Tibial artery (tissue), 4 donors: ENCODE measurements around the gene LLGL1.

Experiments used
- DNase-seq, 2 donors: peaks; one replicate each; pipeline ENCODE4 v3.0.0-alpha.2; 2019
- H3K27ac ChIP-seq, 2 donors: fragments of 200-600 bp; sonication (generic) in 1 of 2; 1 replicate in 1 of 2; 2 replicates in 1 of 2; pipeline ENCODE4 v1.5.1; 2018 to 2019; ENCODE audit warnings: mild to moderate bottlenecking in 1 of 2
- H3K27me3 ChIP-seq, 2 donors: fragments of 200-600 bp; sonication (generic) in 1 of 2; one replicate each; pipeline versions ENCODE4 v1.5.1 to v1.6.0; 2016 to 2019
- H3K36me3 ChIP-seq, 3 donors: fragments of 200-600 bp; sonication (generic) in 2 of 3; one replicate each; pipeline ENCODE4 v1.5.1; 2016 to 2019; ENCODE audit warnings: mild to moderate bottlenecking in 2 of 3
- H3K4me1 ChIP-seq, 4 donors: fragments of 200-600 bp; sonication (generic) in 2 of 4; 1 replicate in 3 of 4; 2 replicates in 1 of 4; pipeline ENCODE4 v1.5.1; 2016 to 2019
- H3K4me3 ChIP-seq, 2 donors: fragments of 200-600 bp; sonication (generic) in 1 of 2; 1 replicate in 1 of 2; 2 replicates in 1 of 2; pipeline ENCODE4 v1.5.1; 2018 to 2019; ENCODE audit warnings: mild to moderate bottlenecking in 2 of 2
- H3K9me3 ChIP-seq, 3 donors: fragments of 200-600 bp; sonication (generic) in 1 of 3; one replicate each; pipeline ENCODE4 v1.5.1; 2016 to 2019
- intact Hi-C: fragments of 100-400 bp; cut with DNase I; formaldehyde crosslinking; loops from one replicate; pipeline ENCODE4 v1.15.0; 2023; ENCODE audit warnings: low total_unique reads
- TF ChIP-seq, protein P1 (sequence below), 2 experiments: fragments of 200-600 bp in 1 of 2; fragments of 450-650 bp in 1 of 2; IDR thresholded peaks; one replicate each; pipeline ENCODE4 v1.5.1; 2017 to 2019; ENCODE audit warnings: antibody characterized with exemption in 2 of 2, mild to moderate bottlenecking in 1 of 2, moderate library complexity in 1 of 2

Gene LLGL1

DNA sequence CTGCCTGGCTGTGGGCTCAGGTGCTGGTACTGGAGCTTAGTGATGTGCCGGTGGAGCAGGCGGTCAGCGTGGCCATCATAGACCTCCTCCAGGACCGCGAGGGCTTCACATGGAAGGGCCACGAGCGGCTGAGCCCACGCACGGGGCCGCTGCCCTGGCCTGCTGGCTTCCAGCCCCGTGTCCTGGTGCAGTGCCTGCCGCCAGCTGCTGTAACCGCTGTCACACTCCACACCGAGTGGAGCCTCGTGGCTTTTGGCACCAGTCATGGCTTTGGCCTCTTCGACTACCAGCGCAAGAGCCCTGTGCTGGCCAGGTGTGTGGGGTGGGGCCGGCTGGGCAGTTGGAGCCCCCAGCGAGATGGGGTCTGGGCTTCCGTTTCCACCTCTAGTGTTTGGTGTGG lies 12.0 kb downstream of the LLGL1 start:
- intact Hi-C loops: no loop called here

DNA sequence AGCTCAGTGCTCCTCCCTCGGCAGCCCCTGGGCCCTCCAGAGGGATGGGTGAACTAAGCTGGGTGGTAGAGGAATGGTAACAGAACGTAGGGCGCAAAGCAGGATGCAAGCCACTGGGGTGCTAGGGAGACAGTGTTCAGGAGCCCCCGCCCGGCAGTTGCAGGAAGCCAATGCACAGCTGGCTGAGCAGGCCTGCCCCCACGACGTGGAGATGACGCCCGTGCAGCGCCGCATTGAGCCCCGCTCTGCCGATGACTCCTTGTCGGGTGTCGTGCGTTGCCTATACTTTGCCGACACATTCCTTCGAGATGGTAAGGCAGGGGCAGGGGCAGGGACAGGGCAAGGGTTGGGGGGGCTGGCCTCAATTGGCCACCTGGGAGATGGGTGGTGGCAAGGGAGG lies 12.9 kb downstream of the LLGL1 start:
- Histone ChIP-seq H3K9me3 (no peaks in the 10 kb centered on the region), H3K27ac (no peak overlapping the region), H3K4me3 (no peak overlapping the region), H3K27me3 (no peaks in the 10 kb centered on the region), H3K4me1 (peaks cover 0 to 13% (median 5%) of the 10 kb centered on the region in 4 donors), H3K36me3 (peaks cover 13 to 99% (median 55%) of the 10 kb centered on the region in 3 donors)
- no peak for DNase-seq
- intact Hi-C loops: no loop called here
- TF ChIP-seq, protein P1, sequence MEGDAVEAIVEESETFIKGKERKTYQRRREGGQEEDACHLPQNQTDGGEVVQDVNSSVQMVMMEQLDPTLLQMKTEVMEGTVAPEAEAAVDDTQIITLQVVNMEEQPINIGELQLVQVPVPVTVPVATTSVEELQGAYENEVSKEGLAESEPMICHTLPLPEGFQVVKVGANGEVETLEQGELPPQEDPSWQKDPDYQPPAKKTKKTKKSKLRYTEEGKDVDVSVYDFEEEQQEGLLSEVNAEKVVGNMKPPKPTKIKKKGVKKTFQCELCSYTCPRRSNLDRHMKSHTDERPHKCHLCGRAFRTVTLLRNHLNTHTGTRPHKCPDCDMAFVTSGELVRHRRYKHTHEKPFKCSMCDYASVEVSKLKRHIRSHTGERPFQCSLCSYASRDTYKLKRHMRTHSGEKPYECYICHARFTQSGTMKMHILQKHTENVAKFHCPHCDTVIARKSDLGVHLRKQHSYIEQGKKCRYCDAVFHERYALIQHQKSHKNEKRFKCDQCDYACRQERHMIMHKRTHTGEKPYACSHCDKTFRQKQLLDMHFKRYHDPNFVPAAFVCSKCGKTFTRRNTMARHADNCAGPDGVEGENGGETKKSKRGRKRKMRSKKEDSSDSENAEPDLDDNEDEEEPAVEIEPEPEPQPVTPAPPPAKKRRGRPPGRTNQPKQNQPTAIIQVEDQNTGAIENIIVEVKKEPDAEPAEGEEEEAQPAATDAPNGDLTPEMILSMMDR (IDR thresholded peaks at IDR 0.05): no peak

More for the DNA sequence above, 12.0 kb downstream of the LLGL1 start:
- H3K27me3 ChIP-seq: no peaks in the 10 kb centered on the region
- H3K4me1 ChIP-seq: peaks cover 0 to 13% (median 5%) of the 10 kb centered on the region in 4 donors
- no peak overlapping the region for H3K4me3 ChIP-seq
- TF ChIP-seq, protein P1 (IDR thresholded peaks at IDR 0.05): no peak
- no peaks in the 10 kb centered on the region for H3K9me3 ChIP-seq
- H3K36me3 ChIP-seq: peaks cover 13 to 99% (median 54%) of the 10 kb centered on the region in 3 donors
- no peak overlapping the region for H3K27ac ChIP-seq
- no peak for DNase-seq

DNA sequence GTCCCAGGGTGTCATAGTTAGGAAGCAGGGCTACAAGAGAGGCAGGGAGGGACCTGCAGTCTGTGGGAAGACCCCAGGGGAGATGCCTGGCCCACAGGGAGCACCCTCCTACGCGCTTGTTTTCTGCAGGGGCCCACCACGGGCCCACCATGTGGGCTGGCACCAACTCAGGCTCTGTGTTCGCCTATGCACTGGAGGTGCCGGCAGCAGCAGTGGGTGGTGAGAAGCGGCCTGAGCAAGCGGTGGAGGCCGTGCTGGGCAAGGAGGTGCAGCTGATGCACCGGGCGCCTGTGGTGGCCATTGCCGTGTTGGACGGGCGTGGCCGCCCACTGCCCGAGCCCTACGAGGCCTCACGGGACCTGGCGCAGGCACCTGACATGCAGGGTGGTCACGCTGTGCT lies 15.0 kb downstream of the LLGL1 start:
- no peak overlapping the region for H3K4me3 ChIP-seq
- no peaks in the 10 kb centered on the region for H3K9me3 ChIP-seq
- no peak for DNase-seq
- no peaks in the 10 kb centered on the region for H3K27me3 ChIP-seq
- H3K36me3 ChIP-seq: peaks cover 20 to 99% (median 55%) of the 10 kb centered on the region in 3 donors
- H3K4me1 ChIP-seq: peaks cover 0 to 5% (median under 1%) of the 10 kb centered on the region in 4 donors
- no peak overlapping the region for H3K27ac ChIP-seq
- TF ChIP-seq, protein P1 (IDR thresholded peaks at IDR 0.05): no peak
- intact Hi-C loops: no loop called here

DNA sequence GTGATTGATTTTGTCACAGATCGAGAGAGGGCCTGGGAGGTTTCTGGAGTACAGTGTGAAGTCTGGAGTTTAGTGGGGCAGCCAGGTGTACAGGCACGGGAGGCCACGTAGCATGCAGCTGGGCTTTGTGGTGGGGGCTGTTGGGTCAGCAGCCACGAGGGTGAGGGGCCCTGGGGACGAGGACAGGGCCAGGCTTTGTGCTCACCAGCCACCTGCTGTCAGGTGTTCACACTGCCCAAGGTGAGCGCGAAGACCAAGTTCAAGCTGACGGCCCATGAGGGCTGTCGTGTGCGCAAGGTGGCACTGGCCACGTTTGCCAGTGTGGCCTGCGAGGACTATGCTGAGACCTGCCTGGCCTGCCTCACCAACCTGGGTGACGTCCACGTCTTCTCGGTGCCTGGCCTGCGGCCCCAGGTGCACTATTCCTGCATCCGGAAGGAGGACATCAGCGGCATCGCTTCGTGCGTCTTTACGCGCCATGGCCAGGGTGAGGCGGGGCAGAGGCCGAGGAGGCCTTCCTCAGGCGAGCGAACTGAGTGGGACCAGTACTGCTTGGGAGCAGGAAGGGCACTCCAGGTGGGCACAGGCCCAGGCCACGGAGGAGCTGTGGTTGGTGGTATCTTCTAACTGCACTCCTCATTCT lies 15.9 kb downstream of the LLGL1 start:
- DNase-seq: no peak
- H3K9me3 ChIP-seq: no peaks in the 10 kb centered on the region
- intact Hi-C loops: no loop called here
- H3K36me3 ChIP-seq: peaks cover 29 to 99% (median 55%) of the 10 kb centered on the region in 3 donors
- no peaks in the 10 kb centered on the region for H3K27me3 ChIP-seq
- H3K4me3 ChIP-seq: no peak overlapping the region
- no peak overlapping the region for H3K27ac ChIP-seq
- no peaks in the 10 kb centered on the region for H3K4me1 ChIP-seq
- TF ChIP-seq, protein P1 (IDR thresholded peaks at IDR 0.05): no peak

DNA sequence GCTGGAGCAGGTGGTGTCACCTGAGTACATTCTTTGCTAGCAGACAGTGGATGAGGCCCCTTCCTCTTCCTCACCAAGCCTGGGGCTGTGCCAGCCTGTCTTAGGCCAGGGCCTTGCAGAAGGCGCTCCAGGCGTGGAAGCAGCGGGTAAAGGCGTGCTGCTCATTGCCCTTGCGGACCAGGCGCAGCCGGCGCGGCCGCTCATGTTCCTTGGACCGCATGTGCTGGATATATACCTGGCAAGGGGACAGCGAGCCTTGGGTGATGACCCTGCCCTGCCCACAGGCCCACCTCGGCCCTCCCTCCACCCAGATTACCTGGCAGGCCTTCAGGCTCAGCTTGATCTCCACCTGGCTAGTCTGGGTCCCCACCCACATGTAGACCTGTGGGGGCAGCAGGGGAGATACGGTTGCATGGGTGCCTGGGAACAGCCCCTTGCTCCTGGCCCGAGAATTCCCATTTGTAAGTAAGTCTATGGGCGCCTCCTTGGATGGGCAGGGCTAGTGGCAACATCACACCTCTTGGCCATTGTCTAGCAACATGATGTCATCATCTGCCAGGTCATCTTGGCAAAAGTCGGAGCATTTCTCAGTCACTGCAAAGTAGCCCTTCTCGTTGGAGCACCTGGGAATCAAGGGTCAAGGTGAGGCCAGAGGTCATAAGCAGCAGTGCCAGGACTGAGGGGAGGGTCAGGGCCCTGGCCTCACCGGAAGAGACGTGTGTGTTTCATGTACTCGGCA lies 19.8 kb downstream of the LLGL1 start:
- intact Hi-C loops: no loop called here
- peaks cover 37 to 100% (median 66%) of the 10 kb centered on the region in 3 donors for H3K36me3 ChIP-seq

More for the DNA sequence above, 19.8 kb downstream of the LLGL1 start:
- TF ChIP-seq, protein P1 (IDR thresholded peaks at IDR 0.05): no peak
- H3K9me3 ChIP-seq: no peaks in the 10 kb centered on the region
- H3K4me3 ChIP-seq: no peak overlapping the region
- no peak for DNase-seq
- H3K4me1 ChIP-seq: peaks cover 0 to 14% (median 0%) of the 10 kb centered on the region in 4 donors
- H3K27me3 ChIP-seq: no peaks in the 10 kb centered on the region
- H3K27ac ChIP-seq: no peak overlapping the region
